K562 treated with DMSO at 1 percent for 24 hours (cell line): ENCODE data around the gene PRKACB. TPM values are rescaled to one million over a fixed set of nuclear protein-coding genes. Genes with fewer than 3 reads are reported as not detected.

Source experiments
- total RNA-seq: library from RNA; unstranded; fragments of 300-600 nt; gene quantifications from 2 replicates; pipeline ENCODE4 v1.2.3, GENCODE V29; 2022; ENCODE audit warnings: low read depth; ENCODE audit not compliant: insufficient read depth

PRKACB gene
- total RNA-seq, result 4.0 and 4.8 TPM in 2 replicates

DNA sequence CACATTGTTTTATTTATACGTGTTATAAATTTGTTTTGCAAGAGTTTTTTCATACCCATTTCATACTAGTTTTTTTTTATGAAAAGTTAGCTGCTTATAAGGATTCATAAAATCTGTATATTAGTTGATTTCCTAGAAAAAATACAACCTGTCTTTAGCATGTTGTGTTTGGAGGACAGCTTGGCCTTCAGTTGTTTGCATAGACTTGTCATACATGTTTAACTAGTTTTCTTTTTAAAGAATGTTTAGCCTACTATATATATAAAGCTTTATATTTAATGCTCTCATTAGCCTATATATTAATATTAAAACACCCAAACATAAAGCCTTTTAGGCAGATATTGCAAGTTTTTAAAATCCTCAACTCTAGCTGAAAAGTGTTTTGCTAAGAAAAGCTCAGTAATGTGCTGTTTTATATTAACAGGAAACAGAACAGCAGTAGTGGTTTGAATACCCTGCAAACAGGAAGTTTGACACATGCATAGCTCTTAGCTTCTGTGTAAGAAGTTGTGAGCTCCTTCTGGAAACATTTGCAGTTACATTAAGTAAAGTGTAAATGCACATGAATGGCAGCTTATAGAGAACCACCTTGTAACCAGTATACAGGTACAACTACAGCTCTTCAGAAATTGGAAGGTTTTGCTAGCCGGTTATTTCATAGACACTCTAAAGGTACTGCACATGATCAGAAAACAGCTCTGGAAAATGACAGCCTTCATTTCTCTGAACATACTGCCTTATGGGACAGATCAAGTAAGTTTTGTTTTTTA lies at the start of gene PRKACB:
TSS of gene PRKACB (plus strand) at position 476 of the 770 bp plus-strand sequence. CDS start at position 567, 91 bp downstream.

Other genes starting within 250 kb of the PRKACB start
- 1.8 and 2.1 TPM in 2 replicates for gene TTLL7, start 145.1 kb upstream of the PRKACB start, total RNA-seq
- gene SAMD13, start 157.4 kb downstream of the PRKACB start, total RNA-seq, result 0.23 and 2.0 TPM in 2 replicates